ENCODE measurements around the gene CNOT6L. TPM values are rescaled to one million over a fixed set of nuclear protein-coding genes. Genes with fewer than 3 reads are reported as not detected.

CNOT6L gene
- polyA plus RNA-seq, 1 donor (not counting 4 experiments of a cell fraction or from before 2014, with no cell fraction given) = 12.0 TPM

DNA sequence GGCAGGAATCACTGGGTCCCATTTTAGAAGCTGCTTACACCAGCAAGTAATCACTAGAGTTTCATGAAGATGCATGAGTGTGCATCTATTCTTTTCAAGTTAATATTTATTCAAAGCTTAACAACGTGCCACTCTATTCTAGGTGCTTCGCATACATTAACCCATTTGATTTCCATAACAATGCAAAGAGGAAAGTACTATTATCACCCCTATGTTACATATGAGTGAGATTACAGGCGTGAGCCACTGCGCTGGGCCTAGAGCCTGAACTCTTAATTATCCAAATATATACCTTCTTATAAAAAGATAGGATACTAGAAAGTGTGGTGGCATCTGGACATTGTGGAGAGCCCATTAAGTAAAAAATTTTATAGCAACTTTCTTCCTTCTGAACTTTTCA, 148.1 kb downstream of the CNOT6L start:
- no peaks in the 10 kb centered on the region for H3K4me1 ChIP-seq (ENCODE audit: control insufficient read depth, extremely low read depth, insufficient read depth, low read length)
- no peak overlapping the region for H3K4me2 ChIP-seq (ENCODE audit: control insufficient read depth, extremely low read depth, insufficient read depth, low read depth, low read length)
- no peak overlapping the region for H2AFZ ChIP-seq (ENCODE audit: control insufficient read depth, low read length)
- TF ChIP-seq EZH2 (IDR thresholded peaks at IDR 0.05; ENCODE audit: low read length) = no peak
- TF ChIP-seq, protein P1, sequence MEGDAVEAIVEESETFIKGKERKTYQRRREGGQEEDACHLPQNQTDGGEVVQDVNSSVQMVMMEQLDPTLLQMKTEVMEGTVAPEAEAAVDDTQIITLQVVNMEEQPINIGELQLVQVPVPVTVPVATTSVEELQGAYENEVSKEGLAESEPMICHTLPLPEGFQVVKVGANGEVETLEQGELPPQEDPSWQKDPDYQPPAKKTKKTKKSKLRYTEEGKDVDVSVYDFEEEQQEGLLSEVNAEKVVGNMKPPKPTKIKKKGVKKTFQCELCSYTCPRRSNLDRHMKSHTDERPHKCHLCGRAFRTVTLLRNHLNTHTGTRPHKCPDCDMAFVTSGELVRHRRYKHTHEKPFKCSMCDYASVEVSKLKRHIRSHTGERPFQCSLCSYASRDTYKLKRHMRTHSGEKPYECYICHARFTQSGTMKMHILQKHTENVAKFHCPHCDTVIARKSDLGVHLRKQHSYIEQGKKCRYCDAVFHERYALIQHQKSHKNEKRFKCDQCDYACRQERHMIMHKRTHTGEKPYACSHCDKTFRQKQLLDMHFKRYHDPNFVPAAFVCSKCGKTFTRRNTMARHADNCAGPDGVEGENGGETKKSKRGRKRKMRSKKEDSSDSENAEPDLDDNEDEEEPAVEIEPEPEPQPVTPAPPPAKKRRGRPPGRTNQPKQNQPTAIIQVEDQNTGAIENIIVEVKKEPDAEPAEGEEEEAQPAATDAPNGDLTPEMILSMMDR (optimal IDR thresholded peaks at IDR 0.05 in 1 of 3, IDR thresholded peaks at IDR 0.05 in 1 of 3, conservative IDR thresholded peaks at IDR 0.05 in 1 of 3; ENCODE audit: extremely low read depth in 1 of 3, insufficient read depth in 2 of 3, low read length in 3 of 3) = no peak
- no peak overlapping the region for H3K9ac ChIP-seq (ENCODE audit: control insufficient read depth, extremely low read depth, insufficient read depth, low read length)
- no peak for FAIRE-seq
- no peak for DNase-seq (ENCODE audit: low read depth, low spot score)
- no peaks in the 10 kb centered on the region for H4K20me1 ChIP-seq (ENCODE audit: control insufficient read depth, extremely low read depth, insufficient read depth, low read length)
- no peak overlapping the region for H3K27ac ChIP-seq (ENCODE audit: control insufficient read depth, insufficient read depth, low read length)
- no peak overlapping the region for H3K4me3 ChIP-seq (ENCODE audit: control insufficient read depth in 2 of 3, extremely low read depth in 1 of 3, insufficient read depth in 2 of 3, low read depth in 1 of 3, low read length in 3 of 3)
- H3K9me3 ChIP-seq (ENCODE audit: control insufficient read depth, low read depth, low read length) = no peaks in the 10 kb centered on the region
- H3K79me2 ChIP-seq (ENCODE audit: control insufficient read depth, insufficient read depth, low read length) = no peaks in the 10 kb centered on the region
- H3K36me3 ChIP-seq (ENCODE audit: control insufficient read depth in 2 of 2, extremely low read depth in 1 of 2, insufficient read depth in 2 of 2, low read length in 2 of 2) = no peaks in the 10 kb centered on the region
- dilution Hi-C loops (cut with MboI; ENCODE audit: extremely low pct_ligation_motif_present, low sequenced_read_pairs) = no loop called here
- no peaks in the 10 kb centered on the region for H3K27me3 ChIP-seq (ENCODE audit: control insufficient read depth, extremely low read depth, insufficient read depth, low read length)
- H3K9me1 ChIP-seq (ENCODE audit: control insufficient read depth, extremely low read depth, insufficient read depth, low read length) = no peaks in the 10 kb centered on the region

DNA sequence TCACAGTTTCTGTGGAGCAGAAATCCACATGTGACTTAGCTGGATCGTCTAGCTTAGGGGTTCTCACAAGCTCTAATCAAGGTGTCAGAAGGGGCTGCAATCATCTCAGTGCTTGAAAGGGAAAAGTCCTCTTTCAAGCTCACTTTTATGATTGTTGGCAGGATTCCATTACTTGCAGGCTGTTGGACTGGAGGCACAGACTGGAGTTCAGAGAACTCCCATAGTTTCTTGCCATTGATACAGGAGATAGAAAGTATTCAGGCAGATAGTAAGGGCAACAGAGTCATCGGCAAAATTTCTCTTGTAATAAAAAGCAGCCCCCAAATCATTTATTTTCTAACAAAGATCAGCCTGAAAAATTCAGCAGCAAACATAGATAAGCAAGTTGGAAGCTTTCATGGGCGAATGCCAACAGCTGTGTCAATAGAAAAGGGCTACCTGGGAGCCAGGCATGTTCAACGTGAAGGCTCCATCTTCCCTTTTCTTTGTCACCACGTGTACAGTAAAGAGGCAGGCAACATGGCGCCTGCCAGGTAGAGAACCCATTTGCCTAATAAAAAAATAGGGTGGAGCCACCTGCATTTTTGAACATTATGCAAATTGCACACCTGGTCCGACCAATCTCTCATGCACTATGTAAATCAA, 149.1 kb downstream of the CNOT6L start:
- H2AFZ ChIP-seq (ENCODE audit: control insufficient read depth, low read length) = no peak overlapping the region
- dilution Hi-C loops (cut with MboI; ENCODE audit: extremely low pct_ligation_motif_present, low sequenced_read_pairs) = no loop called here
- peaks cover 8% of the 10 kb centered on the region for H3K4me1 ChIP-seq (ENCODE audit: control insufficient read depth, extremely low read depth, insufficient read depth, low read length)
- H3K79me2 ChIP-seq (ENCODE audit: control insufficient read depth, insufficient read depth, low read length) = no peaks in the 10 kb centered on the region
- H3K9me1 ChIP-seq (ENCODE audit: control insufficient read depth, extremely low read depth, insufficient read depth, low read length) = no peaks in the 10 kb centered on the region
- FAIRE-seq (no peak), DNase-seq (ENCODE audit: low read depth, low spot score) (no peak)
- H3K9ac ChIP-seq (ENCODE audit: control insufficient read depth, extremely low read depth, insufficient read depth, low read length) = no peak overlapping the region
- no peaks in the 10 kb centered on the region for H3K27me3 ChIP-seq (ENCODE audit: control insufficient read depth, extremely low read depth, insufficient read depth, low read length)
- H3K4me3 ChIP-seq (ENCODE audit: control insufficient read depth in 2 of 3, extremely low read depth in 1 of 3, insufficient read depth in 2 of 3, low read depth in 1 of 3, low read length in 3 of 3) = no peak overlapping the region
- H3K4me2 ChIP-seq (ENCODE audit: control insufficient read depth, extremely low read depth, insufficient read depth, low read depth, low read length) = no peak overlapping the region
- no peaks in the 10 kb centered on the region for H3K9me3 ChIP-seq (ENCODE audit: control insufficient read depth, low read depth, low read length)
- no peaks in the 10 kb centered on the region for H4K20me1 ChIP-seq (ENCODE audit: control insufficient read depth, extremely low read depth, insufficient read depth, low read length)
- H3K36me3 ChIP-seq (ENCODE audit: control insufficient read depth in 2 of 2, extremely low read depth in 1 of 2, insufficient read depth in 2 of 2, low read length in 2 of 2) = no peaks in the 10 kb centered on the region
- TF ChIP-seq EZH2 (IDR thresholded peaks at IDR 0.05; ENCODE audit: low read length) = no peak
- TF ChIP-seq, protein P1 (optimal IDR thresholded peaks at IDR 0.05 in 1 of 3, IDR thresholded peaks at IDR 0.05 in 1 of 3, conservative IDR thresholded peaks at IDR 0.05 in 1 of 3; ENCODE audit: extremely low read depth in 1 of 3, insufficient read depth in 2 of 3, low read length in 3 of 3) = no peak
- no peak overlapping the region for H3K27ac ChIP-seq (ENCODE audit: control insufficient read depth, insufficient read depth, low read length)

Measured in keratinocyte (primary cell).